ENCODE measurements around the gene SYNDIG1.

- TF ChIP-seq CTCF (conservative IDR thresholded peaks at IDR 0.05; ENCODE audit: low read depth, low read length), result no peak
- TF ChIP-seq EZH2 (IDR thresholded peaks at IDR 0.05; ENCODE audit: borderline replicate concordance, low read depth, low read length, poor library complexity, severe bottlenecking), result no peak
Measured at GRCh38 chr20:24578567-24579415, 109.4 kb downstream of the SYNDIG1 start.

Measured in A673 (cell line).